HFFc6 (cell line): ENCODE measurements around the gene SRBD1. TPM values are rescaled to one million over a fixed set of nuclear protein-coding genes. Genes with fewer than 3 reads are reported as not detected.
A peak's percentile ranks its signal among the peaks of the same experiment; 100 is the strongest.

ENCODE experiments used
- DNase-seq: peaks from one replicate; pipeline ENCODE4 v3.0.0-alpha.2; 2018
- H3K27ac Mint-ChIP-seq: 2 replicates; pipeline ENCODE4 v1.8.0; 2020; ENCODE audit warnings: mild to moderate bottlenecking, mixed read lengths
- H3K27me3 Mint-ChIP-seq: 2 replicates; pipeline ENCODE4 v1.8.0; 2021; ENCODE audit warnings: mild to moderate bottlenecking, moderate library complexity, mixed read lengths; ENCODE audit not compliant: insufficient read depth
- H3K36me3 Mint-ChIP-seq: 2 replicates; pipeline ENCODE4 v1.8.0; 2021; ENCODE audit warnings: low read depth, mixed read lengths
- H3K4me1 Mint-ChIP-seq: 2 replicates; pipeline ENCODE4 v1.8.0; 2020; ENCODE audit warnings: low read depth, mixed read lengths
- H3K4me3 Mint-ChIP-seq: 2 replicates; pipeline ENCODE4 v1.8.0; 2020; ENCODE audit warnings: mild to moderate bottlenecking, moderate library complexity, mixed read lengths
- H3K9me3 Mint-ChIP-seq: 2 replicates; pipeline ENCODE4 v1.8.0; 2020; ENCODE audit warnings: mild to moderate bottlenecking, mixed read lengths
- total RNA-seq, 6 experiments: library from RNA; stranded (reverse); fragmentation: NEBNext Ultra II Directional; extraction: Animal tissue kit (Norgen Biotek cat#: 25700); gene quantifications; 2 replicates in 1 of 6; 3 replicates in 5 of 6; pipeline ENCODE4 v1.2.3, GENCODE V29; 2021
- TF ChIP-seq, protein P1 (sequence below): fragments of 200-600 bp; sonication (generic); IDR thresholded peaks from 2 replicates; pipeline ENCODE4 v1.5.0; 2021; ENCODE audit warnings: antibody characterized with exemption, mild to moderate bottlenecking

The SRBD1 gene
- total RNA-seq, 6 experiments from 2014 or later: 9.5 to 13.6 (median 12.4) TPM

DNA sequence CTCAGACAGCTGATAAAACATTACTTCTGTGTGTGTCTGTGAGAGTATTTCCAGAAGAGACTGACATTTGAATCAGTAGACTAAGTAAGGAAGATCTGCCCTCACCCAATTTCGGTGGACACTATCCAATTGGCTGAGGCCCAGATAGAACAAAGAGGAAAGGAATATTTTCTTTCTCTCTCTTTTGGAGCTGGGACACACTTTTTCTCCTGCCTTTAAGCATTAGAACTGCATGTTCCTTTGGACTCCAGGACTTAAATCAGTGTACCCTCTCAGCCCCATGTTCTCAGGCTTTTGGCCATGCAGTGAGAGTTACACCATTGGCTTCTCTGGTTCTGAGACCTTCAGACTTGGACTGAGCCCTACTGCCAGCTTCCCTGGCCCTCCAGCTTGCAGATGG lies 3.3 kb upstream of the SRBD1 start:
- peaks cover 39% of the 10 kb centered on the region for H3K4me1 Mint-ChIP-seq
- TF ChIP-seq, protein P1, sequence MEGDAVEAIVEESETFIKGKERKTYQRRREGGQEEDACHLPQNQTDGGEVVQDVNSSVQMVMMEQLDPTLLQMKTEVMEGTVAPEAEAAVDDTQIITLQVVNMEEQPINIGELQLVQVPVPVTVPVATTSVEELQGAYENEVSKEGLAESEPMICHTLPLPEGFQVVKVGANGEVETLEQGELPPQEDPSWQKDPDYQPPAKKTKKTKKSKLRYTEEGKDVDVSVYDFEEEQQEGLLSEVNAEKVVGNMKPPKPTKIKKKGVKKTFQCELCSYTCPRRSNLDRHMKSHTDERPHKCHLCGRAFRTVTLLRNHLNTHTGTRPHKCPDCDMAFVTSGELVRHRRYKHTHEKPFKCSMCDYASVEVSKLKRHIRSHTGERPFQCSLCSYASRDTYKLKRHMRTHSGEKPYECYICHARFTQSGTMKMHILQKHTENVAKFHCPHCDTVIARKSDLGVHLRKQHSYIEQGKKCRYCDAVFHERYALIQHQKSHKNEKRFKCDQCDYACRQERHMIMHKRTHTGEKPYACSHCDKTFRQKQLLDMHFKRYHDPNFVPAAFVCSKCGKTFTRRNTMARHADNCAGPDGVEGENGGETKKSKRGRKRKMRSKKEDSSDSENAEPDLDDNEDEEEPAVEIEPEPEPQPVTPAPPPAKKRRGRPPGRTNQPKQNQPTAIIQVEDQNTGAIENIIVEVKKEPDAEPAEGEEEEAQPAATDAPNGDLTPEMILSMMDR: no peak
- no peak overlapping the region for H3K4me3 Mint-ChIP-seq
- H3K9me3 Mint-ChIP-seq: no peaks in the 10 kb centered on the region
- H3K27me3 Mint-ChIP-seq: peaks cover 1% of the 10 kb centered on the region
- H3K27ac Mint-ChIP-seq: no peak overlapping the region
- DNase-seq: no peak
- H3K36me3 Mint-ChIP-seq: no peaks in the 10 kb centered on the region

GRCh38 chr2:45612731-45613130 lies 1.7 kb upstream of the SRBD1 start:
- Mint-ChIP-seq H3K4me1 (peaks cover 46% of the 10 kb centered on the region), H3K27me3 (no peaks in the 10 kb centered on the region; the same call in none of the 2 replicates), H3K27ac (no peak overlapping the region), H3K4me3 (no peak overlapping the region), H3K9me3 (no peaks in the 10 kb centered on the region), H3K36me3 (no peaks in the 10 kb centered on the region)
- DNase-seq: no peak
- TF ChIP-seq, protein P1: no peak

- Mint-ChIP-seq H3K36me3 (no peaks in the 10 kb centered on the region), H3K27me3 (no peaks in the 10 kb centered on the region; the same call in none of the 2 replicates), H3K4me3 (no peak overlapping the region), H3K9me3 (no peaks in the 10 kb centered on the region), H3K27ac (no peak overlapping the region), H3K4me1 (peaks cover 45% of the 10 kb centered on the region)
- DNase-seq: no peak
- TF ChIP-seq, protein P1: no peak
Measured at GRCh38 chr2:45612285-45612684, 1.2 kb upstream of the SRBD1 start.

DNA sequence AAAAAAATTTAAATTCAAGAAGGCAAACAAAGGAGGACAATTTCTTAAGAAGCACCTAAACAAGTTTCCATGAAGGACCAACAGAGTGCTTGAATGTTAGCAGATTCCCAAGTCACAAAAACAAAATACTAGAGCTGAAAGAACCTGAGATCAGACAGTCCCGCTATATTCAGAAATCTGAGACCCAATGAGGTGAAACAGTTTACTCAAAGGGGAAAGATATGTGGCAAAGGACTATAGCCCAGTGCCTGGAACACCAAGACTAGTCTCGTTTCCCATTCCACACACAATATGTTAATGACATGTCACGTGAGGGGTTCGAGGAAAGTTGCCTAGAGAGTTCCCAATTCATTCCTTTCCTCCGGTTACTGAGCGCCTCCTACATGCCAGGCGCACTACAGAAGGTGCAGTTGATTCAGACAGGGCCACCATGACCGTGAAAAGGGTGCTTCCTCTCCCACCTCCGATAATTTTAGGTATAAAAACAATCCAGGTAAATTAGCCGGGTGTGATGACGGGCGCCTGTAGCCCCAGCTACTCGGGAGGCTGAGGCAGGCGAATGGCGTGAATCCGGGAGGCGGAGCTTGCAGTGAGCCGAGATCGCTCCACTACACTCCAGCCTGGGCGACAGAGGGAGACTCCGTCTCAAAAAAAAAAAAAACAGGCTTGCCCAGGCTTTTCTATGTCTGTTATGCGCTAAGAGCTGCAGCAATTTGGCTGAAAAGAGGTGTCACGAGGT lies 617 bp downstream of the SRBD1 start:
- Mint-ChIP-seq H3K9me3 (no peaks in the 10 kb centered on the region), H3K4me3 (peak overlapping the region; percentile 97), H3K27me3 (no peaks in the 10 kb centered on the region; the same call in none of the 2 replicates)

DNA sequence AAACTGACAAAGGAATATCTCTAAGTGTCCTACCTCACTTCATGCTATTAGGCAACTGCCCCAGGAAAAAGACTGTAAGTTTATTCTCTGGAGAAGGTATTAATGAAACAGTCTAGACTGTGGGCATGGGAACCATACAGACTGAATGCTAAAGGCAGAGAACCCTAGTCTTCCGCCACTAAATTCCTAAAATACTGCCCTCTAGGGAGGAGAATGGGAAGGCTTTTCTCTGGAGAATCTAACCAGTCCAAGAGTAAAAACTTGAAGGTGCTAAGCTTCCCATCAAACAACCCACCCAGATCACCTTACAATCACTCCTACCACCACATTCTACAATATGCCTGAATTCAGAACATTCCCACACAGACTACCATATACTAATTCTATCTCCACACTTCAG lies 3.4 kb downstream of the SRBD1 start:
- Mint-ChIP-seq H3K9me3 (no peaks in the 10 kb centered on the region), H3K27me3 (no peaks in the 10 kb centered on the region; the same call in 1 of the 2 replicates), H3K4me3 (no peak overlapping the region), H3K27ac (no peak overlapping the region), H3K4me1 (peaks cover 34% of the 10 kb centered on the region), H3K36me3 (no peaks in the 10 kb centered on the region)
- TF ChIP-seq, protein P1: peak; percentile 82
- peak; percentile 29 for DNase-seq

More for the DNA sequence above, 617 bp downstream of the SRBD1 start:
- TF ChIP-seq, protein P1: peak; percentile 51
- H3K27ac Mint-ChIP-seq: peak overlapping the region; percentile 95
- no peaks in the 10 kb centered on the region for H3K36me3 Mint-ChIP-seq
- peak; percentile 50 for DNase-seq
- peaks cover 34% of the 10 kb centered on the region for H3K4me1 Mint-ChIP-seq
